ENCODE results near the gene CHST6.
"Not testable (repeated sequence)": the region's sequence is repeated elsewhere in the genome, so short reads cannot be mapped to it uniquely, and the experiment has no call there.

CHST6 gene

GRCh38 chr16:75502916-75503605, 7.8 kb upstream of the CHST6 start:
- no peak for DNase-seq (ENCODE audit: low spot score)

GRCh38 chr16:75501820-75502219, 6.6 kb upstream of the CHST6 start:
- not testable (repeated sequence) for DNase-seq (ENCODE audit: low spot score)

- DNase-seq (ENCODE audit: low spot score): no peak
Measured at GRCh38 chr16:75501359-75501758, 6.1 kb upstream of the CHST6 start.

GRCh38 chr16:75498605-75499322, 3.5 kb upstream of the CHST6 start:
- DNase-seq (ENCODE audit: low spot score): not testable (repeated sequence)

- DNase-seq (ENCODE audit: low spot score): no peak
Measured at GRCh38 chr16:75497558-75497957, 2.3 kb upstream of the CHST6 start.

- DNase-seq (ENCODE audit: low spot score): no peak
Measured at GRCh38 chr16:75494661-75495075, 573 bp downstream of the CHST6 start.

GRCh38 chr16:75494184-75494583, 1.1 kb downstream of the CHST6 start:
- no peak for DNase-seq (ENCODE audit: low spot score)

GRCh38 chr16:75491876-75492275, 3.4 kb downstream of the CHST6 start:
- no peak for DNase-seq (ENCODE audit: low spot score)

GRCh38 chr16:75488322-75488721, 6.9 kb downstream of the CHST6 start:
- no peak for DNase-seq (ENCODE audit: low spot score)

GRCh38 chr16:75486676-75487313, 8.4 kb downstream of the CHST6 start:
- DNase-seq (ENCODE audit: low spot score): no peak

GRCh38 chr16:75486014-75486675, 9.1 kb downstream of the CHST6 start:
- DNase-seq (ENCODE audit: low spot score): no peak

- no peak for DNase-seq (ENCODE audit: low spot score)
Measured at GRCh38 chr16:75485230-75486013, 9.8 kb downstream of the CHST6 start.

- DNase-seq (ENCODE audit: low spot score): no peak
Measured at GRCh38 chr16:75483222-75483621, 12.0 kb downstream of the CHST6 start.

GRCh38 chr16:75482434-75483205, 12.6 kb downstream of the CHST6 start:
- no peak for DNase-seq (ENCODE audit: low spot score)

- no peak for DNase-seq (ENCODE audit: low spot score)
Measured at GRCh38 chr16:75481475-75481874, 13.8 kb downstream of the CHST6 start.

GRCh38 chr16:75479421-75479990, 15.7 kb downstream of the CHST6 start:
- DNase-seq (ENCODE audit: low spot score): no peak

GRCh38 chr16:75478480-75479345, 16.5 kb downstream of the CHST6 start:
- DNase-seq (ENCODE audit: low spot score): no peak

- DNase-seq (ENCODE audit: low spot score): no peak
Measured at GRCh38 chr16:75477680-75478473, 17.4 kb downstream of the CHST6 start.

- no peak for DNase-seq (ENCODE audit: low spot score)
Measured at GRCh38 chr16:75476817-75477216, 18.4 kb downstream of the CHST6 start.
